ENCODE results near the gene GRPEL1.

The GRPEL1 gene

DNA sequence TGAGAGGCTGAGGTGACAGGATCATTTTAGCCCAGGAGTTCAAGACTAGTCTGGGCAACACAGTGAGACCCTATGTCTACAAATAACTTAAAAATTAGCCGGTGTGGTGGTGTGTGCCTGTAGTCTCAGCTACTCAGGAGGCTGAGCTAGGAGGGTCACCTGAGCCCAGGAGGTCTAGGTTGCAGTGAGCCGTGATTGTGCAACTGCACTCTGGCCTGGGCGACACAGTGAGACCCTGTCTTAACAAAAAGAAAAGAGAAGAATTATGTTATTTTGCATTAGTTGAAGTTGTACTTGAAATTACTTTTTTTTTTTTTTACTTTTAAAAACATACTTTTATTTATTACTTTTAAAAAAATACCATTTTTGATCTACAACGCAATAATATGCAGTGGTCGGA, 46.5 kb downstream of the GRPEL1 start:
- no peak for DNase-seq

DNA sequence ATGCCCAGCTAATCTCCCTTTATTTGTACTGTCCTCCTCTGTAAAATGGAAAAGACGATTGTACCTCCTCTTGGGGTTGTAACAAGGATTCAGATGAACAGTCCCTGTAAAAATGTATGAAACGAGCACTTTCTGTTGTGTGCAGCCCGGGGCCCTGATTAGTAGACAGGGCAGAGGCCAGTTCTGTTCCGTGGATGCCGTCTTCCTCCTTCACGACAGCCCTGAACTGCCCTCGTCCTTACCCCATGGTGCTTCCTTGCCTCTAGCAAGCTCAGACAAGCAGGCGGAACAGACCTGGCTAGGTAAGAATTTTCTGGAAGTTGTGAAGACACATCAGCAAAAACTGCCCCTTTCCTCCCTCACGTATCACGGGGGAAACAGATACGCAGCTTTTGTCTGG, 47.0 kb downstream of the GRPEL1 start:
- DNase-seq, result no peak

DNA sequence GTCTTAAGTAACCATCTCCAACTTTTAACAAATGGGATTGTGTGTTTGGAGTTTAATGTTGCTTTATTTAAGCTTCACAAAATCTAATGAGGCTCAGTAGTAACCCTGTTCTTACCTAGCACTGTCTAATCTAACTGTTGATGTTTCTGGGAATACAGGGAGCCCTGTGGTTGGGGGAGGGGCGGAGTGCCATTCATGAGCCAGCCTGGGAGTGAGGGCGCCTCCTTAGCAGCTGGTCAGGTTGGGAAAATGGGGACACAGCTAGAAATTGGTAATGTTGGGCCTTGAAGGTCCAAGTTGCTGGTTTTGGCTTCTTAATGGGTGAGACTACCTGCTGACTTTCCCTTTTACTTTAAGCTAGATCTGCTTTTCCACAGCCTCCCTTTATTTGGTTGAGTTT, 47.6 kb downstream of the GRPEL1 start:
- DNase-seq, result no peak

DNA sequence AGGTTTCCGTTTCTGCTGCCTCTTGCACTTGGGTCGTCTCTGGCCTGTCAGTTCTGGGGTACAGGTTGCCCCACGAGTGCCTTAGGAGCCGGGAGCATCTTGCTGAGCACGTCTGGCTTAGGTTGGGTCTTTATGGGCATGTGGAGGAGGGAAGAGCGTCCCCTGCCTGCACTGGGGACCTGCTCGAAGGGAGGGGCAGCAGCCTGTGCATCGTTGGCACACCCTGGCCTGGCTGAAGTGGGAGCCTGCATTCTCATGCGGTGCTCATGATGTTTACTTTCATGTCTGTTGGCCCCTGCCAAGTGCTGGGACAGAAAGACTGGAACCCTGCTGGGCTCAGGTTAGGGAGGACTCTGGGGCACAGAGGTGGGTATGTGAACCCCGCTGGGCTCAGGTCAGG, 48.5 kb downstream of the GRPEL1 start:
- no peak for DNase-seq

DNA sequence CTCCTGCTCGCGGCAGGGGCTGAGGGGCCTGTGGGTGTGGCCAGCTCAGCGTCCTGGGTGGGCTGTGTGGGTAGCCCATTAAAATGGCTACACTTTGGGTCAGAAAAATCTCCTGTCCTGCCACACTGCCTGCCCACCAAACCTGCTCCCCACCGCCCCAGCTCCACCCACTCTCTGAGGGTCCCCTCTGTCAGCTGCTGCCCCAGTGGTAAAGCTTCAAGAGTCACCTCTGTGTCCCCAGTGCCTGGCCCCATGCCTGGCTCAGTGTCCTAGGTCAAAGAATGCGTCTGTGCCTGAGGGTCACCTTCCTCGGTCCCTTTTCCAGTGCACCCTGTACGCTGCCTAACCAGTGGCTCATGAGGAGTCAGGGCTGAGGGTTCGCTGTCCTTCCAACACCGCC, 49.6 kb downstream of the GRPEL1 start:
- DNase-seq, result no peak

DNA sequence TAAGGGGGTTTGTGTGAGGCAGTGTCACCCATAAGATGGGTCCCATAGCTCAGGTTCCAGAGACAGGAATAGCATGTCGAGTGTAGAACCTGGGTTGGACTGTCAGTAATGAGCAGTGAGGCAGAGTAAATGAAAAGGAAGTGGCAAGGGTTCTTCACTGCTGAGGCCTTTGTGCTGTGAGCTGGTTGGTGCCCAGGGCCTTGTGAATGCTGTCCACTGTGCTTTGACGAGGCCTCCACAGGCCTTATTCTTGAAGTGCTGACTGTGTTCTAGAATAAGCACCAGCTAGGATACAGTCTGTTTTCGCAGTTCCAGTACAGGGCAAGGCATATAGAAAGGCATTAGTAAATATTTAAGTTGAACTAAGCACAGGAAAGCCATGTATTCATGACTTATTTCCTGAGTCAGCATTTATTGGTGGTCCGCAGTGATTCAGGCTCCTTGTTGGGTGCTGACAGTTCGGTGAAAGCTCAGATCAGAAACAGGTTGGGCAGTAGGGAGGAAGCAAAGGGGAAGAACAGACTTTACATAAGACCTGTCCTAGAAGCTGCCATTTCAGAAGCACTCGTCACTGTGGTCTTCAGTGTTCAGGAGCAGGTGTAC, 50.3 kb downstream of the GRPEL1 start:
- no peak for DNase-seq

DNA sequence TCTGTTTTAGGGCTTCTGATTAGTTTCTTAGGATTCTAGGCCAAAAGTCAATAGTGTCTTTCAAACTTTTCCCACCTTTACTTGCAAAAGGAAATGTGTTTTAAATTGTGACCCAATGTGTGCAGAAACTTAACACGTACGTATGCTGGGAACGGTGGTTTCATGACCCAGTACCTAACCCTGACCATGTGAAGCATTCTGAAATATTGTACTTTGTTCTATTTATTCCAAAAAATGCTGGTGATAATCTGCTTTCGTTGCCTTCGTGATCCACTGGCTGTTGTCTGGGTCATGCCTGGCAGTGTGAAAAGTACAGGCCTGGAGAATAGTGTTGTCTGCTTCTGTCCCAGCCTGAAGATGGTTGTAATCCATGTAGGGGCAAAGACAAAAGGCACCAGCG, 51.4 kb downstream of the GRPEL1 start:
- DNase-seq, result no peak

DNA sequence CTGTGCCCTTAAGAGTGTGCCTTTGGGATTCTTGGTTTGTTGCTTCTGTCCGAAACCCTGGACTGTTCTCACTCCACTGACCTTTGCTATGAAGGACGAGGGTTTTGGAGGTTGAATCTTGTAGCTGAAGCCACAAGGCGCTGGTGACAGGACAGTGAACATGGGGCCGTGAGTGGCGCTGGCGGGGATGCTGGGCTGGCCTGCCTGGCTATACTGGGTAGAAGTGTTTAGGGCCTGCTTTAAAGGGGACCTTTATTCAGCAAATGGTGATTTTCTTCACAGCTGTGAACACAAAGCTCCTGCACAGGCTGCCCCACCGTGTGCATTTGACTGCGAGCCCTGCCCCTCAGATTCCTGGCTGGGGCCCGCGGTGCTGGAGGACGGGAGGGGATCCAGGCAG, 51.8 kb downstream of the GRPEL1 start:
- DNase-seq, result no peak

DNA sequence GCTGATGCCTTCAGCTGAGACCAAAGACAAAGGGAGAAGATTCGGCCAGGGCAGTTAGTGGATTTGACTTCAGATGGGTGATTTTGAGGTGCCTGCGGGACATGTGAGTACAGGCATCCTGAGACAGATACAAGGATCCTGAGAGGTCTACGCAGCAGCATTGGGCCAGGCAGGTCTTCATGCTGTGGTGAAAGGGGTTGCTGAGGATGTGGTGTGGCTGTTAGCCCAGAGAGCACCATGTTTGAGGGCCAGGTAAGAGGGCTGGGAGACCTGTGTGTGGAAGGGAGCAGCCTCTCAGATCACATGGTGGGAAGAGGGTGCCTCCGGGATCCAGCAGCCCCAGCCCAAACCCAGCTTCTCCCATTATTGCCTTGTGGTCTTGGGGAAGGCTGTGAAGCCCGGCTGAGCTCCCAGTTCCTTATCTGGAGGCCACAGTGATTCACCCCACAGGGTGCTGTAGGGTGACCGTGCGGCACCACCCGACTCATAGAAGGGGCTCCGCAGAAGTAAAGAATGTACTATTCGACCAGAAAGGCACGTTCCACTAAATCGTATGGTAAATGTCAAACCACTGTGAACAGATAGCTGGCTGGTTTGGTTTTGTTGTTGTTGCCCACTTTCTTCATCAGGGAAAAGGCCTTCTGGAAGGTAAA, 52.4 kb downstream of the GRPEL1 start:
- DNase-seq, result no peak

DNA sequence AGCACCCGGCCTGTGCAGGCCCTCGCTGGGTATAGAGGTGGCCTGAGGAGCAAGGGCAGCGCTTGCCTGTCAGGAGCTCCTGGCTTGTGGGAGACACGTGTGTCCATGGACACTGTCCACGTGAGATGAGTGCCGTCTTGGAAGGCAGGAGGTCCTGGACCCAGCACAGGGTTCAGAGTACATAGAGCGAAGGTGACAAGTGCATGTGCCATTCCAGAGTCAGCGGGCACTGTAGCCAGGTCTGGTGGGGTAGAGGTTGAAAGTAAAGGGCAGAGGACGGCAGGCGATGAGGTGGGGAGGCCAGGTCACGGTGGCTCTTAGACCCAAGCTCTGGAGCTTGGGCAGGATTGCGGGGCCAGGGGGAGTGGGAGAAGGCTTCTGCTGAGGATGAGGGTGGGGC, 53.0 kb downstream of the GRPEL1 start:
- DNase-seq, result no peak

DNA sequence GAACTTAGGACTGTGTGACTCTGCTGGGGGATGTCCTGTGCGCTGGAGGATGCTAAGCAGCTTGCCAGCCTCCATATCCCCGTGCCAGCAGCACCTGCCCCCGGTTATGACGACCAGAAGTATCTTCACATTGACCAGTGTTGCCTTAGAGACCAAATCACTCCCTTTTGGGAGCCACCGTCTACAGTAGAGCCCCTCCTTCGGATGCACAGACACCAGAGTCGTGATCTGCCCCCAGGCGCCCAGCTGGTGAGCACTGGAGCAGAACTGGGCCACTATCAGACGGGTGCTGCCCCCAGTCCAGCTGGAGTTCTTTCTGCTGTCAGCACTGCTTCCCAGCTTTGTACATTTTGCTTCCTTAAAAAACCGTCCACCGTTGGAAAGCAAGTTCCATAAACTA, 54.7 kb downstream of the GRPEL1 start:
- DNase-seq, result no peak

DNA sequence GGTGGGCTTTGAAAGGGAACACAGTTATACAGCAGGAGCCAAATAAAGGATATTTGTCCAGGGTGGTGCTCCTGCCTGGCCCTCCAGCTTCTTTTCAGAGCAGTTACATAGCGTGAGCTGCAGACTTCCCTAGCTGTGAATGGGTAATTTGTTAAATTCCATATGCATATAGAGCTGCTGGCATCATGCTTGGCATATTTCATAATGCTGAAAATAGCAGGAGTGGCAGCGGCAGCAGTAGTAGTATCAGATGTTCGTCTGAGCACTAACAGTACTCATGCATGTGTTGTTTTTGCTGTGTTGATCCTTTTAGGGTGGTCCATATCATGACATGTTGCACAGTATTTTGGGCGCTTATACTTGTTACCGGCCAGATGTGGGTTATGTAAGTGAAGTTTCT, 58.3 kb downstream of the GRPEL1 start:
- DNase-seq, result no peak
